A172 (cell line): ENCODE measurements around the gene ZHX3. TPM values are rescaled to one million over a fixed set of nuclear protein-coding genes. Genes with fewer than 3 reads are reported as not detected.

Source experiments
- DNase-seq: peaks from one replicate; pipeline ENCODE4 v3.0.0-alpha.2; 2015; ENCODE audit warnings: low spot score
- total RNA-seq: library from RNA; depleted of rRNA; stranded (reverse); fragments of >200 nt; shearing (Covaris generic); gene quantifications from 2 replicates; pipeline ENCODE4 v1.2.3, GENCODE V29; 2014

The ZHX3 gene
- total RNA-seq, 1 experiment from 2014 or later, result 14.0 TPM

GRCh38 chr20:41226426-41226825 is 91.1 kb downstream of the ZHX3 start:
- no peak for DNase-seq

GRCh38 chr20:41225091-41225490 is 92.4 kb downstream of the ZHX3 start:
- no peak for DNase-seq

- DNase-seq, result no peak
Observed at GRCh38 chr20:41224281-41224680, 93.2 kb downstream of the ZHX3 start.

- DNase-seq, result no peak
Observed at GRCh38 chr20:41223112-41223511, 94.4 kb downstream of the ZHX3 start.

- no peak for DNase-seq
Observed at GRCh38 chr20:41222703-41223102, 94.8 kb downstream of the ZHX3 start.

- DNase-seq, result no peak
Observed at GRCh38 chr20:41222296-41222695, 95.2 kb downstream of the ZHX3 start.

GRCh38 chr20:41221614-41222218 is 95.8 kb downstream of the ZHX3 start:
- DNase-seq, result no peak

- DNase-seq, result no peak
Observed at GRCh38 chr20:41219824-41220223, 97.7 kb downstream of the ZHX3 start.

- no peak for DNase-seq
Observed at GRCh38 chr20:41218466-41218865, 99.1 kb downstream of the ZHX3 start.

- DNase-seq, result no peak
Observed at GRCh38 chr20:41217422-41217821, 100.1 kb downstream of the ZHX3 start.

GRCh38 chr20:41214666-41215065 is 102.9 kb downstream of the ZHX3 start:
- DNase-seq, result no peak

- no peak for DNase-seq
Observed at GRCh38 chr20:41214202-41214601, 103.3 kb downstream of the ZHX3 start.

GRCh38 chr20:41213150-41213820 is 104.2 kb downstream of the ZHX3 start:
- DNase-seq, result peak; percentile 46

GRCh38 chr20:41205313-41205712 is 112.2 kb downstream of the ZHX3 start:
- no peak for DNase-seq

GRCh38 chr20:41204304-41205265 is 112.9 kb downstream of the ZHX3 start:
- DNase-seq, result no peak

GRCh38 chr20:41203660-41204059 is 113.9 kb downstream of the ZHX3 start:
- no peak for DNase-seq

- no peak for DNase-seq
Observed at GRCh38 chr20:41202426-41202825, 115.1 kb downstream of the ZHX3 start.

- no peak for DNase-seq
Observed at GRCh38 chr20:41201760-41202159, 115.8 kb downstream of the ZHX3 start.

GRCh38 chr20:41200446-41201202 is 116.9 kb downstream of the ZHX3 start:
- no peak for DNase-seq

GRCh38 chr20:41198443-41198842 is 119.1 kb downstream of the ZHX3 start:
- no peak for DNase-seq

GRCh38 chr20:41196653-41197225 is 120.8 kb downstream of the ZHX3 start:
- DNase-seq, result no peak
